IPS-NIHi7 (cell line): Measurements from ENCODE around the gene NT5DC3.
"Not testable (repeated sequence)": the region's sequence is repeated elsewhere in the genome, so short reads cannot be mapped to it uniquely, and the experiment has no call there.

Experiments
- DNase-seq: peaks from one replicate; pipeline ENCODE4 v3.0.0; 2012; ENCODE audit warnings: mixed read lengths; ENCODE audit errors: extremely low spot score

The NT5DC3 gene

GRCh38 chr12:103810111-103810510 is 30.9 kb downstream of the NT5DC3 start:
- no peak for DNase-seq

GRCh38 chr12:103809639-103810038 is 31.4 kb downstream of the NT5DC3 start:
- DNase-seq: not testable (repeated sequence)

- DNase-seq: no peak
These were observed 31.9 kb downstream of the NT5DC3 start for GRCh38 chr12:103809154-103809553.

- no peak for DNase-seq
These were observed 32.7 kb downstream of the NT5DC3 start for GRCh38 chr12:103808239-103808880.

DNA sequence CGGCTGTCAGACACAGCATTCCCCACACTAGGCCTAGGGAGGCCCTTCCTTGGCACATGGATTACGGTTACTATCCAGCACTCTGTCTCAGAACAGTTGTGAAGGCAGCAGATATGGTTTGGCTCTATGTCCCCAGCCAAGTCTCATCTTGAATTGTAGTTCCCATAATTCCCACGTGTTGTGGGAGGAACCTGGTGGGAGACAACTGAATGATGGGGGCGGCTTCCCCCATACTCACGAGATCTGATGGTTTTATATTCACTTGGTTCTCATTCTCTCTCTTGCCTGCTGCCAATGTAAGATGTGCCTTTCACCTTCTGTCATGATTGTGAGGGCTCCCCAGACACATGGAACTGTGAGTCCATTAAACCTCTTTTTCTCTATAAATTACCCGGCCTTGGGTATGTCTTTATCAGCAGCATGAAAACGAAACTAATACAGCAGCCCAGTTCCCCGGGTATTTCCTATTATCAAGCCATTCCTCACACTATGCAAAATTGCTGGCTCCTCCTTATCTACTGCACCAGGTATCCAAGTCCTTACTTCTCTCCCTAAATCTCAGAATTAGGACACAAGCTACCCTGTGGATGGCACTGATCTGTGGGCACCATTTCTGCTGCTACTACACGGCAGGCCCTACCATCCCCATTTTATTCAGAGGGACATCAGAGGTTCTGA is 33.3 kb downstream of the NT5DC3 start:
- DNase-seq: no peak

GRCh38 chr12:103806803-103807202 is 34.2 kb downstream of the NT5DC3 start:
- DNase-seq: no peak

DNA sequence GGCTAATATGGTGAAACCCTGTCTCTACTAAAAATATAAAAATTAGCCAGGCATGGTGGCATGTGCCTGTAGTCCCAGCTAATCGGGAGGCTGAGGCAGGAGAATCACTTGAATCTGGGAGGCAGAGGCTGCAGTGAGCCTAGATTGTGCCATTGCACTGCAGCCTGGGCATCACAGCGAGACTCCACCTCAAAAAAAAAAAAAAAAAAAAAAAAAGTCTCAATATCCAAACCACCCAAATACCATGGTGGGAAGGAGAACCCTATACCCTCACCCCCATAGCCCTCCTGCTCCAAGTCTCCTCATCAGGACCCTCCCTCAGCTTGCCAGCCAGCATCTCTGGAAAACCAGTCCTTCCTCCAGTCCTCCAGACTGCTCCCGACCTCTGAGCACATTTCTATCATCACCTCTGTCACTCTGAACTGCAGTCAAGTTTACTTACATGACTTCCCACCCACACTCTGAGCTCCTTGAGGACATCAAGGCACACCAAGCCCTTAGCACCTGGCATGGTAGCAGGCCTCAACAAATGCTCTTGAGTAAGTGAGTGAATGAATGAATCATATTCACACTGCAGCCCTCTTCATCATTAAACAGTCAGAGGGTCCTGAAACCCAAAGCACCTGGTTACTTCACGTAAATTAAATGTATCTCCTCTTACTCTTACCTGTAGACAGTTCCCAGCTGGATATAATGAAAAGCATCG is 35.2 kb downstream of the NT5DC3 start:
- no peak for DNase-seq

DNA sequence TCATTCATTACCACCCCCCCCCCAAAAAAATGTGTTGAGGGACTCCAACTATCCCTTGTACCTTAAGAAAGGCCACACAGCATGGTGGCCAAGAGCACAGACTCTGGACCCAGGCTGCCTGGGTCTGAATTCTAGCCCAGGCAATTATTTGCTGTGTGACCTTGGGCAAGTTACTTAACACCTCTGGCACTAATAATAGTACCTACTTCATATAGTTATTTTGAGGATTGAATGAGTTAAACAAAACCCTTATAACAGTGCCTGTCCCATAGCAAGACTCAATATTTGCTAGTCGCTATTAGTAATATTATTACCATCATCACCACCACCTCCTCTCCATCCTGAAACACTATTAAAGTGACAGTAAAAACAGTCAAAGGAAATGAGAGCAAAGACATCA is 37.2 kb downstream of the NT5DC3 start:
- DNase-seq: no peak

- no peak for DNase-seq
These were observed 38.5 kb downstream of the NT5DC3 start for GRCh38 chr12:103802586-103802886.

- no peak for DNase-seq
These were observed 39.1 kb downstream of the NT5DC3 start for GRCh38 chr12:103801709-103802585.

GRCh38 chr12:103799857-103800771 is 40.9 kb downstream of the NT5DC3 start:
- no peak for DNase-seq

- no peak for DNase-seq
These were observed 41.6 kb downstream of the NT5DC3 start for GRCh38 chr12:103799504-103799856.

- DNase-seq: no peak
These were observed 42.4 kb downstream of the NT5DC3 start for GRCh38 chr12:103798586-103798985.

DNA sequence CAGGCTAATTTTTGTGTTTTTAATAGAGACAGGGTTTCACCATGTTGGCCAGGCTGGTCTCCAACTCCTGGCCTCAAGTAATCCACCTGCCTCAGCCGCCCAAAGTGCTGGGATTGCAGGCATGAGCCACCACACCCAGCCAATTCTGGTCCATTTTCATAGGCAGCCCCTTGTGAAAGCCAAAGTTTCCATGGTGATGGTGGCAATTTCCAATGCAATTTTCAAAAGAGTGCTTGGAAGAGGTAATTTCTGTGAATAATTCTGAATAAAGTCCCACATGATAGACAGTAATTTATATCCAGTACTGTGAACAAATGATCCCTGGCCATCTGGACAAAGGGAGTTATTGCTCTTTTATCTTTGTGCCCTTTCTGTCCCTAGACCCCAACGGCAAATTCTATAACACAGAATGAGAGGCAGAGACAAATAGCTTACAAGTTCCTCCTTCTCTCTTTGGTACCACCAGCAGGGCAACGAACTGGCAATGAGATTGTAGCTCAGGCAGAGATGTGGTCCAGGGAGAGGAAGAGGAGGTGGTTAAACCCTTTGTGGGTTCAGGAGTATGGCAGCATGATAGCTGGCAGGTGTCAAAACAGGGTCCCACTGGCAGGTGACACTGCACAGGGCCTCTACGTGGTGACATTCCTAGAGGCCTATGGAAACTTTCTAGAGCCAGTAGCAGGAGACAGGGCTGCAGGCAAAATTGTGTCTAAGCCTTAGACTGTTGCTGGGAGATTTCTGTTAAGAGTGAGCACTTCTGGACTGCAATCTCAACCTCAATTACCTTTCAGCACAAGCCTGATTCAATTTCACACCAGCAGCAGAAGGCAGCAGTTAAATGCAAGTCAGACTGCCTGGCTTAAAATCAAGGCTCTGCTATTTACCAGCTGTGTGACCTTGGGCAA is 46.5 kb downstream of the NT5DC3 start:
- no peak for DNase-seq

GRCh38 chr12:103793512-103794045 is 47.5 kb downstream of the NT5DC3 start:
- DNase-seq: no peak

GRCh38 chr12:103793046-103793445 is 48.0 kb downstream of the NT5DC3 start:
- DNase-seq: no peak

- no peak for DNase-seq
These were observed 49.6 kb downstream of the NT5DC3 start for GRCh38 chr12:103791350-103791920.

- no peak for DNase-seq
These were observed 54.8 kb downstream of the NT5DC3 start for GRCh38 chr12:103786201-103786600.

GRCh38 chr12:103785243-103786031 is 55.6 kb downstream of the NT5DC3 start:
- no peak for DNase-seq
